Stimulated activated CD4-positive, alpha-beta T cell treated with anti-CD3 and anti-CD28 coated beads, Interleukin-15, amount 100 ng/mL, for 24 hours (primary cell): Measurements from ENCODE around the gene PRIMPOL.

Source experiments
- DNase-seq: peaks from one replicate; pipeline ENCODE4 v3.0.0-alpha.2; 2020

PRIMPOL gene

GRCh38 chr4:184669251-184669650 lies 19.7 kb downstream of the PRIMPOL start:
- DNase-seq: no peak

DNA sequence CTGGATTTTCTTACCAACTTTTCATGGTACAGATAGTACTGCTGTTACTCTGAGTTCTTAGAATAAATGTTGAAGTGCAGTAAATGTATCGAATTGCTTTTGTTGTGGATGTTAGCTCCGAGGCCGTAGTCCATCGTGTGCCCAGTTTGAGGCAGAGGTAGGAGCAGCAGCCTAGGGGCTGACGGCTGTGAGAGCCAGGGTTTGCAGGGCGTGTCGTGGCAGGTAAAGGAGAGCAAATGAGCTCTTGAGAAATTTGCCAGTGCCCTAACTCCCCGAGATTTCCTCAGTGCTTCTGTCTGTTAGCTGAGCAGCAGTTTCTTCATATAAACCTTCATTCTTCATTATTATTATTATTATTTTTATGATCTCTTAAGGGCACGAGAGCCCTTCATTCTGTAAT lies 21.6 kb downstream of the PRIMPOL start:
- DNase-seq: no peak

GRCh38 chr4:184672741-184673140 lies 23.2 kb downstream of the PRIMPOL start:
- no peak for DNase-seq

GRCh38 chr4:184674011-184674410 lies 24.5 kb downstream of the PRIMPOL start:
- DNase-seq: no peak

DNA sequence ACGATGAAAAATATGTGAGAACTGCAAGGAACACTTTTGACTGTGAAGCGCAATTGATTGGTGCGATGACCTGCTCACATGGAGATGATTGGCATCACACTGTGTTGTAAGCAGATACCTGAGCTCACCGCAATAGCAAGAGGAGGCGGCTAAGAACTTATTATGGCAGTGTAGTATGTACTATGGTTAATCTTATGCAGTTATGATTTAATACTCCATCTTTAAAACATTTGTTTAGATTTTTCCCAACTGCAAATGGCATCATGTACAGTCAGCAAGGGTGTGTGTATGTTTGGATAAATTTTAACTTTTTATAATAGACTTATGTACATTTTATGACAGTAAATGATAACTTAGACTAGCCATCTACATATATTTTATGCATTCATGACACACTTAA lies 25.5 kb downstream of the PRIMPOL start:
- no peak for DNase-seq

DNA sequence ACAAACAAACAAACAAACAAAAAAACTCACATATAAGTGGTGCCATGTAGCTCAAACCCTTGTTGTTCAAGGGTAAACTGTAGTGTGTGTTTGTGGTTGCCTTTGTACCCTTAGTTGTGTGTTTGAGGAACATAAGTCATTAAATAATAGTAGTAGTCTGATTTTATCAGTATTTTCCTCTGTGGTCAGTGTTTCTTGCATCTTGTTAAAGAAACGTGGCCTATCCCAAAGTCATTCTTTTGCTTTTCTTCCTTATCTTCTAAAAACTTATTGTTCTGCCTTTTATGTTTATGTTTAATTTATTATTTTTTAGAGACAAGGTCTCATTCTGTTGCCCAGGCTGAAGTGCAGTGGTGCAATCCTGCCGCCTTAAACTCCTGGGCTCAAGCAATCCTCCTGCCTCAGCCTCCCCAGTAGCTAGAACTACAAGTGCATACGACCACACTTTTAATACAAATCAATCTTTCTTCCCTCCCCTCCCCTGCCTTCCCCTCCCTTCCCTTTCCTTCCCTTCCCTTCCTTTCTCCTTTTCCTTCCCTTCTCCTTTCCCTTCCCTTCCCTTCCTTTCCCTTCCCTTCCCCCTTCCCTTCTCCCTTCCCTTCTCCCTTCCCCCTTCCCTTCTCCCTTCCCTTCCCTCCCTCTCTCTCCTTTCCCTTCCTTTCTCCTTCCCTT lies 26.4 kb downstream of the PRIMPOL start:
- DNase-seq: no peak

DNA sequence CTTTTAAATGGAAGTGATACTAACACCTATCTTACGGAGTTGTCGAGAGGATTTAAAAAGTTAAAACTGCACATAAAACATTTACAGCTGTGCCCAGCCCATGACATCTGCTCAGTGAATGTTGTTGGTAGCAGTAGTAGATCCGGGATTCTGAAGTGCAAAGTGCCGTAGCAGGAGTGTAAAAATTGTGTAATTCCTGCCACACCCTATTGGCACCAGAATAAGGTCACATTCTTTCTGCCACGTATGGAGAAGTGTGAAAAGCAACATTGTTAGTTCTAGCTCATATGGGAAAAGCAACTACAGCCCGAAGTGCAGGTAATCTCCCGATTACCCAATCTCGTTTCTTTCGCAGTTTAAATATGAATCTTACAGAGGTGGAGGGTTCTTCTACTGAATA lies 31.2 kb downstream of the PRIMPOL start:
- DNase-seq: no peak

GRCh38 chr4:184681916-184682315 lies 32.4 kb downstream of the PRIMPOL start:
- DNase-seq: no peak

DNA sequence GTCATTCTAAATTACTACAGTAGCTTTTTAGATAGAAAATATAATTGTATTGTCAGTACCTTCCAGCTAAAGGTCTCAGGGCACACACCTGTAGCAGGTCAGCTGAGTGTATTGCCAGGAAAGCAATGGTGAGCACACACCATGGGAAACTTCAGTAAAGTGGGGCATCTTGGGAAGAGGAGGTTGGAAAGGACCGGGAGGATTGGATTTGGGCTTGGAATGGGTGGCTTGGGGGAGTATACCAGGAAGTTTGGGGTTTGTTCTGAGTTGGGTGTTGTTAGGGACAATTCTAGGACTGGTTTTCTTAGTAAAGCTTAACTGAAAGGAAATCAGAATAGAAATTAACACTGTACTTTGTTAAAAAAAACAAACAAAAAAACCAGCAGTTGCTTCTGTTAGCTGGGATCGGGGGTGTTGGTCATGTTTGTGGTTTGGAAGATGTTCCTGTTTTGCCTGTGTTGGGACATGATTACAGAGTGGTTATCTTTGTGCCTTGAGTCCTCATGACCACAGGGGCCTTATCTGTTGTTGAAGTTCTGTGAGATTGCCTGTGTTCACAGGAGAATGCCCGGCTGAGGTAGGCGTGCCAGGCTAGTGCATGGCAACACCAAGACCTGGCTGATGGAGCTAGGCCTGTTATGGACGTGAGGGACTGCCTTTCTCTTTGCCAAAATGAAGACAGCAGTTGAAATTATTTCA lies 35.1 kb downstream of the PRIMPOL start:
- DNase-seq: no peak

DNA sequence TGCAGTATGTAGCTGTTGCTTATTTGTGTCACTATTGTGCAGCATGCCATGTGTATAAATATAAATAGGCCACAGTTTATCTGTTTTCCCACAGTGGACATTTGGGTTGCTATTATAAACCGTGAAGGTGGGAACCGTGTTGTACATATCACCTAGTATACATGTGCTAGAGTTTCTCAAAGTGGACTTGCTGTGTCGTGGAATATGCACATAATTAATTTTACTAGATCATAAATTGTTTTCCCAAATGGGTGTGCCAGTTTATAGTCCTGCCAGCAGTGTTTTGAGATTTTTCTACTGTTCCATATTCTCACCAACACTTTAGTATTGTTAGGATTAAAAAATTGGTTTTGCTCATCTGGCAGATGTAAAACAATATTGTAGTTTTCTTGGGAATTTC lies 38.5 kb downstream of the PRIMPOL start:
- DNase-seq: no peak

GRCh38 chr4:184688447-184688846 lies 38.9 kb downstream of the PRIMPOL start:
- peak; percentile 40 for DNase-seq

DNA sequence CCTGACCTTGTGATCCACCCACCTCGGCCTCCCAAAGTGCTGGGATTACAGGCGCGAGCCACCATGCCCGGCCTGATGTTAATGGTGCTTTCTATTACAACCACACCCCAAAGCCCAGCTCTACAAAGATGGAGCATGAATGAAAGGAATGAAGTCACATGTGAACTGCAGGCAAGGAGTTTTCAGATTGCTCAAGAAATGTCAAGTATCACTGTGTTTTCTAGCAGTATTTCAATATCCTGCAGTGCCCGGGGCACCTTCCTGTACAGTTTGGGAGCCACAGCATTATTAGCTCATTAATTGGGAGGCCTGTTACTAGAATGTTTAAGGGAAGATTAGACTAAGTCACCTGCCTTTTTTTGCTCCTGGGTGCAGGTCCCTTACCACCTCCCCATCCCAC lies 40.1 kb downstream of the PRIMPOL start:
- no peak for DNase-seq

DNA sequence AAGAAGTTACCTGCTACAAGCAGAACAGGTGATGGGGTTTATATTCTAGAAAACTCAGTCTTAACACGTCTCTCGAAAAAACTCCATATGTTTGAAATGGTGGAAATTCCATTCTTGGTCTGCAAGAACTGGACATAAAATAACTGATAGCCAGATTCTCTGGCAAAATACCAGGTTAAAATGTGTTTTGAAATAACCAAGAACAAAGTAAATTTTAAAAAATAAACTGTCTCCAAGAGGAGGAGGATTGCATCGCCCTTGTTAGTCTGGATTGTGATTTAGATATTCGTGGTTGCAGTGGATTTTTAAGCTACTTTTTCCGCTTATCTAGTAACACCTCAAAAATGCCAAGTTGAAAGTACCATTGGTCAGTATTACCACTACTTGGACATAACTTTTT lies 43.5 kb downstream of the PRIMPOL start:
- no peak for DNase-seq

GRCh38 chr4:184694412-184694956 lies 44.9 kb downstream of the PRIMPOL start:
- no peak for DNase-seq

GRCh38 chr4:184695178-184695896 lies 45.8 kb downstream of the PRIMPOL start:
- no peak for DNase-seq

DNA sequence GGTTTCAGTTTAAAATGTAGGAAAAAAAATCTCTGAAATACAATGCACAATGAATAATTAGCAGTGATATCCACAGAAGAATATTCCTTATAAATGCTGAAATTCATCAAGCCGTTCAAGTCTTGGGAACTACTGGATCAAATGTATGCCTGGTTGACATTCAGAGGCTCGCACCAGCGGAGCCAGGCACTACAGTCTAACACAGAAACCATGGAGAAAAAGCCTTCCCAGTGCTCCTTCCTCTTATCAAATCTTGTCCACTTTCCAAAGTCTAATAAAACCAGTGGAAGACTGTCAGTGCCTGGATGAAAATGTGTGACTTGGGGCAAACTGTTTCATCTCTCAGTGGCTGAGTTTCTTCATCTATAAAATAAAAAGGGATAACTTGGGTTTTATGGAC lies 48.4 kb downstream of the PRIMPOL start:
- no peak for DNase-seq

DNA sequence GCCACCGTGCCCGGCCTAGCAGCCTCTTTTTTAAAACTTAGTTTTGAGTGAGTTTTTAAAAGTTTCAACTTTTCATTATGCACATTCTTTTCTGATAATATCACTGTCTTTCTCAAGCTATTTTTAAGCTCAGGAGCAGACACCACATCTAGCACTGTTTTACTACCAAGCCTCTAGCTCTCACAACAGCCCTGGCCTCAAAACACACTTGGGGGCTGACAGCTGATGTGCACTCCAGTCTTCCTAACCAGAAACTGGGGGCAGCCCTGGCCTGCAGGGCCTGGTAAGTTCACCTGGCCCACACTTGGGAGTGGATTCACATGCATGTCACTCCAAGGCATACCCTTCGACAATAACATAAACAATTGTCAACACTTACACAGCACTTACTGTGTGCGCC lies 50.4 kb downstream of the PRIMPOL start:
- DNase-seq: no peak

- DNase-seq: no peak
Observed at GRCh38 chr4:184702114-184702513, 52.6 kb downstream of the PRIMPOL start.

DNA sequence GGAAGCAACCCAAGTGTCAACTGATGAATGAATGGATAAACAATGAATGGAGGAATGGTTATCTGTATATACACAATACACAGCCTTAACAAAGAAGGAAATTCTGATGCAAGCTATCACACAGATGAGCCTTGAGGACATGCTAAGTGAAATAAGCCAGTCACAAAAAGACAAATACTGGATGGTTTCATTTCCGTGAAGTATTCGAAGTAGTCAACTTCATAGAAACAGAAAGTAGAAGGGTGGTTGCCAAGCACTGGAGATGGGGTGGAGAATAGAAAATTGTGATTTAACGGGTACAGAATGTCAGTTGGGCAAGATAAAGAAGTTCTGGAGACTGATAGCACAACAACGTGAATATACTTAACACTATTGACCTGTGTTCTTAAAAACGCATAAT lies 56.2 kb downstream of the PRIMPOL start:
- DNase-seq: no peak

DNA sequence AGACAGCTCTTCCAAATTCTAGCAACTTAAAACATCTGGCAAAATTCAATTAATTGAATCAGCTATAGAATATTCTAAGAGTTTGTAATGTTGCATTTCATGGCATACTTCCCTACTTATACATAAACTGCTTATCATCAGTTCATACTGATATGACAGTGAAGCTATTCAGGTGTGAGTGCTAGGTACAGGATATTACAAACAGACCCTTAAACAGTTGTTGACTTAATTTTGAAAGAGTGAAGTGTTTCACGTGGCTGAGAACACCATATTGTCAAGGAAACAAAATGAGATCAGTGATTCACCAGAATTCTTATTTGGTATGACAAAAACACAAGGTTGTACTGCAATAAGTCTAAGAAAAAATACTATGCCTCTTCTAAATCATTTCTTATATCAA lies 56.9 kb downstream of the PRIMPOL start:
- DNase-seq: no peak

DNA sequence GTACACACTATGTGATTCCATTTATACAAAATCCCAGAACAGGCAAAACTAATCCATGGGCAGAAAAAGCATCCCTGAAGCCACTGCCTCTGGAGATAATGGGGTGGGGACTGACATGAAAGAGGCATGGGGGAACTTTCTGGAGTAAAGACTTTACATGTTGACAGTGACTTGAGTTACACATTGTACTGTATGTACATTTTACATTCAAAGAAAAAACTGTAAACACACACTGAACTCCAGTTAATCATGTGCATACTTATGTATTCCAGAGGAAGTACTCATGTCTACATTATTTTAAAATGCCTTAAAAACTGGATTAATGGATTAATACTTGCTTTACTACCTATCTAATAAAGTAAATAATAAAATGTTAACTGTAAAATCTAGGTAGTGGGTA lies 62.8 kb downstream of the PRIMPOL start:
- DNase-seq: no peak

GRCh38 chr4:184713887-184714286 lies 64.3 kb downstream of the PRIMPOL start:
- no peak for DNase-seq

DNA sequence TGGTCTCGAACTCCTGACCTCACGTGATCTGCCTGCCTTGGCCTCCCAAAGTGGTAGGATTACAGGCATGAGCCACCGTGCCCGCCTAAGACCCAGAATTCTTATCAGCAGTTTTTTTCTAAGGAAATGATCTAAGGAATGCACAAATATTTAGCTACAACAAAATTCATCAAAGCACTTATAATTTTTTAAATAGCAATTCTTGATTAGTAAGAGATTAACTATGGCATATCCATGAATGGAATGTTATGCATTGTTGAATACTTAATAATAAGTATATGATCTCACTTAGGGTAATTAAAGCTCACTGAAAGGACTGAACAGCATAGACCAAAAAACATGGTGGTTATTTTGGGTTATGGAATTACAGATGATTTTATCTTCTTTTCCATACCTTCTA lies 66.0 kb downstream of the PRIMPOL start:
- DNase-seq: no peak

- no peak for DNase-seq
Observed at GRCh38 chr4:184719407-184719806, 69.9 kb downstream of the PRIMPOL start.
